ENCODE measurements around the gene CSTPP1. TPM values are rescaled to one million over a fixed set of nuclear protein-coding genes. Genes with fewer than 3 reads are reported as not detected.
"Not testable (repeated sequence)": the region's sequence is repeated elsewhere in the genome, so short reads cannot be mapped to it uniquely, and the experiment has no call there.

The CSTPP1 gene
- total and polyA plus RNA-seq, 3 donors from 2014 or later = 39.0 to 70.0 (median 44.9) TPM

GRCh38 chr11:47202576-47202975, 266.0 kb downstream of the CSTPP1 start:
- Histone ChIP-seq H3K4me3 (no peak overlapping the region), H3K4me1 (no peaks in the 10 kb centered on the region), H3K27me3 (no peaks in the 10 kb centered on the region), H3K9me3 (no peaks in the 10 kb centered on the region), H3K27ac (no peak overlapping the region), H3K36me3 (ENCODE audit: low read depth, missing control alignments) (no peaks in the 10 kb centered on the region)
- DNase-seq = no peak
- no peak for TF ChIP-seq POLR2A (IDR thresholded peaks at IDR 0.05)
- intact Hi-C loops (cut with DNase I; ENCODE audit: low total_unique reads) = no loop called here
- whole genome bisulfite sequencing, 2 donors = 78 to 84% methylated on average over 5 of the region's 5 CpGs

- Histone ChIP-seq H3K36me3 (ENCODE audit: low read depth, missing control alignments) (no peaks in the 10 kb centered on the region), H3K4me1 (no peaks in the 10 kb centered on the region), H3K9me3 (no peaks in the 10 kb centered on the region), H3K4me3 (no peak overlapping the region), H3K27ac (no peak overlapping the region), H3K27me3 (no peaks in the 10 kb centered on the region)
- 76 to 88% methylated on average over 2 of the region's 2 CpGs for WGBS, 2 donors
- intact Hi-C loops (cut with DNase I; ENCODE audit: low total_unique reads) = no loop called here
- no peak for DNase-seq
- TF ChIP-seq CTCF (IDR thresholded peaks at IDR 0.05) = no peak
- no peak for TF ChIP-seq POLR2A (IDR thresholded peaks at IDR 0.05)
Measured at GRCh38 chr11:47204637-47204989, 268.1 kb downstream of the CSTPP1 start.

- H3K4me3 ChIP-seq; H3K4me1 ChIP-seq; DNase-seq; H3K27ac ChIP-seq; H3K9me3 ChIP-seq; intact Hi-C loops (cut with DNase I; ENCODE audit: low total_unique reads); H3K27me3 ChIP-seq; H3K36me3 ChIP-seq (ENCODE audit: low read depth, missing control alignments): not testable (repeated sequence)
- 86 to 91% methylated on average over 5 of the region's 5 CpGs for WGBS, 2 donors
Measured at GRCh38 chr11:47206577-47206976, 270.0 kb downstream of the CSTPP1 start.

- intact Hi-C loops (cut with DNase I; ENCODE audit: low total_unique reads) = no loop called here
- H3K9me3 ChIP-seq = no peaks in the 10 kb centered on the region
- no peak for DNase-seq
- H3K27ac ChIP-seq = no peak overlapping the region
- H3K27me3 ChIP-seq = no peaks in the 10 kb centered on the region
- H3K36me3 ChIP-seq (ENCODE audit: low read depth, missing control alignments) = no peaks in the 10 kb centered on the region
- H3K4me3 ChIP-seq = no peak overlapping the region
- 83 to 88% methylated on average over 6 of the region's 6 CpGs for WGBS, 2 donors
- no peaks in the 10 kb centered on the region for H3K4me1 ChIP-seq
- TF ChIP-seq CTCF (IDR thresholded peaks at IDR 0.05) (no peak), POLR2A (IDR thresholded peaks at IDR 0.05) (no peak)
Measured at GRCh38 chr11:47207459-47207858, 270.9 kb downstream of the CSTPP1 start.

- intact Hi-C loops (cut with DNase I; ENCODE audit: low total_unique reads); H3K4me1 ChIP-seq; H3K27ac ChIP-seq; H3K27me3 ChIP-seq; H3K4me3 ChIP-seq; H3K9me3 ChIP-seq; DNase-seq; H3K36me3 ChIP-seq (ENCODE audit: low read depth, missing control alignments): not testable (repeated sequence)
- 88 to 91% methylated on average over 13 of the region's 13 CpGs for WGBS, 2 donors
Measured at GRCh38 chr11:47208008-47208552, 271.5 kb downstream of the CSTPP1 start.

GRCh38 chr11:47208628-47209027, 272.1 kb downstream of the CSTPP1 start:
- Histone ChIP-seq H3K9me3 (no peaks in the 10 kb centered on the region), H3K4me3 (no peak overlapping the region), H3K27ac (no peak overlapping the region), H3K27me3 (no peaks in the 10 kb centered on the region), H3K4me1 (no peaks in the 10 kb centered on the region), H3K36me3 (ENCODE audit: low read depth, missing control alignments) (no peaks in the 10 kb centered on the region)
- 88 to 94% methylated on average over 5 of the region's 5 CpGs for WGBS, 2 donors
- intact Hi-C loops (cut with DNase I; ENCODE audit: low total_unique reads) = no loop called here
- TF ChIP-seq CTCF (IDR thresholded peaks at IDR 0.05) (no peak), POLR2A (IDR thresholded peaks at IDR 0.05) (no peak)
- DNase-seq = no peak

Small RNA genes within 50 kb of the gene (microRNA-seq; reads per million reads assigned to microRNA genes)
- gene MIR6745 (ENCODE audit: borderline number of aligned reads in 2 of 2, borderline replicate concordance in 1 of 2) = 0 to 0.69 reads per million in 2 donors

Small RNA genes within 50 kb of the gene (small RNA-seq; reads per million reads assigned to genes)
- gene MIR6745 = 0 reads per million in 2 donors

Other genes with a start within 250 kb of the CSTPP1 start
- 10 to 100 TPM; 50.2 to 68.9 TPM for gene ARHGAP1, start 236.1 kb upstream of the CSTPP1 start, total RNA-seq
- gene ARHGAP1, start 236.1 kb upstream of the CSTPP1 start, polyA plus RNA-seq (ENCODE audit: insufficient read depth, low read depth, low replicate concordance) = 39.7 TPM
- 10 to 100 TPM; 18.3 to 27.4 TPM for gene ZNF408, start 235.7 kb upstream of the CSTPP1 start, total RNA-seq
- gene ZNF408, start 235.7 kb upstream of the CSTPP1 start, polyA plus RNA-seq (ENCODE audit: insufficient read depth, low read depth, low replicate concordance) = 11.7 TPM
- 1 to 10 TPM; 2.4 to 3.6 TPM for gene F2, start 217.5 kb upstream of the CSTPP1 start, total RNA-seq
- gene F2, start 217.5 kb upstream of the CSTPP1 start, polyA plus RNA-seq (ENCODE audit: insufficient read depth, low read depth, low replicate concordance) = 0.47 TPM
- gene CKAP5, start 90.5 kb upstream of the CSTPP1 start, total RNA-seq = 100 to 1,000 TPM in 1 of 2 donors, 10 to 100 TPM in 1; 92.3 to 118 TPM
- 106 TPM for gene CKAP5, start 90.5 kb upstream of the CSTPP1 start, polyA plus RNA-seq (ENCODE audit: insufficient read depth, low read depth, low replicate concordance)
- gene LRP4, start 18.2 kb upstream of the CSTPP1 start, total RNA-seq = 1 to 10 TPM; 4.9 to 8.1 TPM
- 7.8 TPM for gene LRP4, start 18.2 kb upstream of the CSTPP1 start, polyA plus RNA-seq (ENCODE audit: insufficient read depth, low read depth, low replicate concordance)
- gene ARFGAP2, start 240.1 kb downstream of the CSTPP1 start, total RNA-seq = 100 to 1,000 TPM; 167 to 178 TPM
- gene ARFGAP2, start 240.1 kb downstream of the CSTPP1 start, polyA plus RNA-seq (ENCODE audit: insufficient read depth, low read depth, low replicate concordance) = 82.4 TPM
- 10 to 100 TPM; 10.8 to 12.0 TPM for gene PACSIN3, start 249.7 kb downstream of the CSTPP1 start, total RNA-seq
- 11.0 TPM for gene PACSIN3, start 249.7 kb downstream of the CSTPP1 start, polyA plus RNA-seq (ENCODE audit: insufficient read depth, low read depth, low replicate concordance)